DMS153 (cell line): ENCODE measurements around the gene TRAPPC12.

ENCODE experiments used
- DNase-seq: peaks from one replicate; lab custom pipeline; 2025; lab: John Stamatoyannopoulos, UW

The TRAPPC12 gene

GRCh38 chr2:3408781-3409180 is 29.3 kb downstream of the TRAPPC12 start:
- no peak for DNase-seq

- DNase-seq: no peak
These were observed 30.2 kb downstream of the TRAPPC12 start for GRCh38 chr2:3409627-3410170.

- no peak for DNase-seq
These were observed 31.6 kb downstream of the TRAPPC12 start for GRCh38 chr2:3411103-3411502.

- DNase-seq: peak; percentile 83
These were observed 34.2 kb downstream of the TRAPPC12 start for GRCh38 chr2:3413697-3414096.

- DNase-seq: no peak
These were observed 34.8 kb downstream of the TRAPPC12 start for GRCh38 chr2:3414133-3414860.

- DNase-seq: no peak
These were observed 39.4 kb downstream of the TRAPPC12 start for GRCh38 chr2:3418766-3419404.

- no peak for DNase-seq
These were observed 40.7 kb downstream of the TRAPPC12 start for GRCh38 chr2:3420076-3420768.

GRCh38 chr2:3420769-3421397 is 41.4 kb downstream of the TRAPPC12 start:
- DNase-seq: no peak

- no peak for DNase-seq
These were observed 42.1 kb downstream of the TRAPPC12 start for GRCh38 chr2:3421580-3421979.

- no peak for DNase-seq
These were observed 42.8 kb downstream of the TRAPPC12 start for GRCh38 chr2:3422161-3422779.

- peak; percentile 53 for DNase-seq
These were observed 44.1 kb downstream of the TRAPPC12 start for GRCh38 chr2:3423492-3424170.

- no peak for DNase-seq
These were observed 44.8 kb downstream of the TRAPPC12 start for GRCh38 chr2:3424171-3424795.

GRCh38 chr2:3426615-3427014 is 47.1 kb downstream of the TRAPPC12 start:
- DNase-seq: no peak

GRCh38 chr2:3427272-3427671 is 47.8 kb downstream of the TRAPPC12 start:
- no peak for DNase-seq

GRCh38 chr2:3428577-3428976 is 49.1 kb downstream of the TRAPPC12 start:
- DNase-seq: no peak

GRCh38 chr2:3429066-3429610 is 49.6 kb downstream of the TRAPPC12 start:
- no peak for DNase-seq

- DNase-seq: no peak
These were observed 50.7 kb downstream of the TRAPPC12 start for GRCh38 chr2:3430172-3430571.

- no peak for DNase-seq
These were observed 51.4 kb downstream of the TRAPPC12 start for GRCh38 chr2:3430740-3431490.

GRCh38 chr2:3432067-3432466 is 52.6 kb downstream of the TRAPPC12 start:
- DNase-seq: no peak
